ENCODE measurements around the gene CTDSP2. TPM values are rescaled to one million over a fixed set of nuclear protein-coding genes. Genes with fewer than 3 reads are reported as not detected.

The CTDSP2 gene
- total RNA-seq, 1 donor from 2014 or later = 105 TPM

- no peak for ATAC-seq
- intact Hi-C loops (cut with DNase I) = no loop called here
- DNase-seq (ENCODE audit: missing footprints) = no peak
Observed at GRCh38 chr12:57808351-57808750, 38.2 kb downstream of the CTDSP2 start.

GRCh38 chr12:57807285-57807684, 39.2 kb downstream of the CTDSP2 start:
- intact Hi-C loops (cut with DNase I) = no loop called here
- DNase-seq (ENCODE audit: missing footprints) (no peak), ATAC-seq (no peak)

- ATAC-seq = no peak
- DNase-seq (ENCODE audit: missing footprints) = no peak
- intact Hi-C loops (cut with DNase I) = no loop called here
Observed at GRCh38 chr12:57806677-57807076, 39.9 kb downstream of the CTDSP2 start.

- intact Hi-C loops (cut with DNase I) = loop anchor here (1.0 kb wide), 1 partner anchor 102 kb away; no protein-coding TSS in a partner anchor
- ATAC-seq = peak; percentile 75
- DNase-seq (ENCODE audit: missing footprints) = no peak
Observed at GRCh38 chr12:57803319-57803893, 43.1 kb downstream of the CTDSP2 start.

- intact Hi-C loops (cut with DNase I) = loop anchor here (1.0 kb wide), 1 partner anchor 103 kb away; no protein-coding TSS in a partner anchor
- DNase-seq (ENCODE audit: missing footprints) (no peak), ATAC-seq (no peak)
Observed at GRCh38 chr12:57802607-57803006, 43.9 kb downstream of the CTDSP2 start.

- intact Hi-C loops (cut with DNase I) = no loop called here
- DNase-seq (ENCODE audit: missing footprints) = no peak
- no peak for ATAC-seq
Observed at GRCh38 chr12:57800965-57801364, 45.6 kb downstream of the CTDSP2 start.

- ATAC-seq (no peak), DNase-seq (ENCODE audit: missing footprints) (no peak)
- intact Hi-C loops (cut with DNase I) = no loop called here
Observed at GRCh38 chr12:57797933-57798332, 48.6 kb downstream of the CTDSP2 start.

- DNase-seq (ENCODE audit: missing footprints) = no peak
- no peak for ATAC-seq
- intact Hi-C loops (cut with DNase I) = no loop called here
Observed at GRCh38 chr12:57796996-57797395, 49.5 kb downstream of the CTDSP2 start.

GRCh38 chr12:57795354-57795753, 51.2 kb downstream of the CTDSP2 start:
- no peak for DNase-seq (ENCODE audit: missing footprints)
- ATAC-seq = no peak
- intact Hi-C loops (cut with DNase I) = no loop called here

GRCh38 chr12:57793920-57794319, 52.6 kb downstream of the CTDSP2 start:
- intact Hi-C loops (cut with DNase I) = no loop called here
- DNase-seq (ENCODE audit: missing footprints) (no peak), ATAC-seq (no peak)

- ATAC-seq (no peak), DNase-seq (ENCODE audit: missing footprints) (no peak)
- intact Hi-C loops (cut with DNase I) = no loop called here
Observed at GRCh38 chr12:57783861-57784260, 62.7 kb downstream of the CTDSP2 start.

GRCh38 chr12:57783466-57783801, 63.1 kb downstream of the CTDSP2 start:
- DNase-seq (ENCODE audit: missing footprints) = no peak
- ATAC-seq = no peak
- intact Hi-C loops (cut with DNase I) = no loop called here

- DNase-seq (ENCODE audit: missing footprints) = peak; percentile 99
- intact Hi-C loops (cut with DNase I) = loop anchor here (1.0 kb wide), 1 partner anchor 122 kb away; no protein-coding TSS in a partner anchor
- ATAC-seq = peak; percentile 92
Observed at GRCh38 chr12:57782608-57783465, 63.7 kb downstream of the CTDSP2 start, which contains the start of gene TSFM. Gene TSFM, plus strand, starts transcription at chr12:57782787. Its CDS starts 15 bp downstream, at chr12:57782802.

- no peak for ATAC-seq
- DNase-seq (ENCODE audit: missing footprints) = no peak
- intact Hi-C loops (cut with DNase I) = loop anchor here (1.0 kb wide), 1 partner anchor 123 kb away; no protein-coding TSS in a partner anchor
Observed at GRCh38 chr12:57782243-57782607, 64.3 kb downstream of the CTDSP2 start.

- intact Hi-C loops (cut with DNase I) = loop anchor here (1.0 kb wide), 1 partner anchor 124 kb away; no protein-coding TSS in a partner anchor
- ATAC-seq (no peak), DNase-seq (ENCODE audit: missing footprints) (no peak)
Observed at GRCh38 chr12:57781801-57782200, 64.7 kb downstream of the CTDSP2 start.

GRCh38 chr12:57781244-57781643, 65.3 kb downstream of the CTDSP2 start:
- DNase-seq (ENCODE audit: missing footprints) = no peak
- intact Hi-C loops (cut with DNase I) = no loop called here

GRCh38 chr12:57780284-57780897, 66.1 kb downstream of the CTDSP2 start:
- intact Hi-C loops (cut with DNase I) = no loop called here
- DNase-seq (ENCODE audit: missing footprints) (no peak), ATAC-seq (no peak)

More at GRCh38 chr12:57781244-57781643, 65.3 kb downstream of the CTDSP2 start:
- ATAC-seq = no peak

GRCh38 chr12:57779736-57780135, 66.8 kb downstream of the CTDSP2 start:
- intact Hi-C loops (cut with DNase I) = no loop called here
- no peak for ATAC-seq
- no peak for DNase-seq (ENCODE audit: missing footprints)

- DNase-seq (ENCODE audit: missing footprints) (no peak), ATAC-seq (no peak)
- intact Hi-C loops (cut with DNase I) = no loop called here
Observed at GRCh38 chr12:57777911-57778310, 68.6 kb downstream of the CTDSP2 start.

GRCh38 chr12:57777367-57777766, 69.2 kb downstream of the CTDSP2 start:
- intact Hi-C loops (cut with DNase I) = no loop called here
- ATAC-seq (no peak), DNase-seq (ENCODE audit: missing footprints) (no peak)
